Activated naive CD4-positive, alpha-beta T cell treated with anti-CD3 and anti-CD28 coated beads, Interleukin-2, amount 50 U/mL, for 24 hours (primary cell): ENCODE data around the gene TMOD3.

Experiments
- H3K27ac Mint-ChIP-seq: one replicate; pipeline ENCODE4 v1.8.0; 2021; ENCODE audit warnings: mild to moderate bottlenecking, mixed read lengths
- H3K27me3 Mint-ChIP-seq: one replicate; pipeline ENCODE4 v1.8.0; 2021; ENCODE audit warnings: mixed read lengths
- H3K36me3 Mint-ChIP-seq: one replicate; pipeline ENCODE4 v1.8.0; 2021; ENCODE audit warnings: mixed read lengths
- H3K4me1 Mint-ChIP-seq: one replicate; pipeline ENCODE4 v1.8.0; 2021; ENCODE audit warnings: mixed read lengths
- H3K4me3 Mint-ChIP-seq: one replicate; pipeline ENCODE4 v1.8.0; 2021; ENCODE audit warnings: mild to moderate bottlenecking, mixed read lengths
- H3K9me3 Mint-ChIP-seq: one replicate; pipeline ENCODE4 v1.8.0; 2021; ENCODE audit warnings: mixed read lengths

TMOD3 gene

GRCh38 chr15:51907136-51907862, 77.8 kb downstream of the TMOD3 start:
- no peaks in the 10 kb centered on the region for H3K9me3 Mint-ChIP-seq
- peaks cover 17% of the 10 kb centered on the region for H3K36me3 Mint-ChIP-seq
- H3K27me3 Mint-ChIP-seq = no peaks in the 10 kb centered on the region
- H3K4me1 Mint-ChIP-seq = no peaks in the 10 kb centered on the region
- H3K4me3 Mint-ChIP-seq = no peak overlapping the region
- H3K27ac Mint-ChIP-seq = no peak overlapping the region

- no peaks in the 10 kb centered on the region for H3K27me3 Mint-ChIP-seq
- H3K36me3 Mint-ChIP-seq = peaks cover 15% of the 10 kb centered on the region
- H3K4me3 Mint-ChIP-seq = no peak overlapping the region
- H3K9me3 Mint-ChIP-seq = no peaks in the 10 kb centered on the region
- H3K4me1 Mint-ChIP-seq = no peaks in the 10 kb centered on the region
- H3K27ac Mint-ChIP-seq = no peak overlapping the region
Measured at GRCh38 chr15:51908316-51908715, 78.9 kb downstream of the TMOD3 start.

GRCh38 chr15:51909584-51909983, 80.1 kb downstream of the TMOD3 start:
- Mint-ChIP-seq H3K36me3 (peaks cover 15% of the 10 kb centered on the region), H3K27ac (no peak overlapping the region), H3K27me3 (no peaks in the 10 kb centered on the region), H3K4me1 (no peaks in the 10 kb centered on the region), H3K9me3 (no peaks in the 10 kb centered on the region), H3K4me3 (no peak overlapping the region)

GRCh38 chr15:51912528-51912927, 83.1 kb downstream of the TMOD3 start:
- no peak overlapping the region for H3K4me3 Mint-ChIP-seq
- H3K27ac Mint-ChIP-seq = no peak overlapping the region
- H3K4me1 Mint-ChIP-seq = no peaks in the 10 kb centered on the region
- H3K27me3 Mint-ChIP-seq = no peaks in the 10 kb centered on the region
- H3K36me3 Mint-ChIP-seq = peaks cover 9% of the 10 kb centered on the region
- no peaks in the 10 kb centered on the region for H3K9me3 Mint-ChIP-seq

- Mint-ChIP-seq H3K27ac (no peak overlapping the region), H3K9me3 (no peaks in the 10 kb centered on the region), H3K27me3 (no peaks in the 10 kb centered on the region), H3K4me3 (no peak overlapping the region), H3K36me3 (peaks cover 4% of the 10 kb centered on the region), H3K4me1 (no peaks in the 10 kb centered on the region)
Measured at GRCh38 chr15:51917493-51917892, 88.0 kb downstream of the TMOD3 start.

- no peaks in the 10 kb centered on the region for H3K4me1 Mint-ChIP-seq
- no peak overlapping the region for H3K4me3 Mint-ChIP-seq
- H3K9me3 Mint-ChIP-seq = no peaks in the 10 kb centered on the region
- H3K36me3 Mint-ChIP-seq = peaks cover 4% of the 10 kb centered on the region
- no peak overlapping the region for H3K27ac Mint-ChIP-seq
- no peaks in the 10 kb centered on the region for H3K27me3 Mint-ChIP-seq
Measured at GRCh38 chr15:51924156-51925068, 95.0 kb downstream of the TMOD3 start.

GRCh38 chr15:51926809-51927208, 97.4 kb downstream of the TMOD3 start:
- Mint-ChIP-seq H3K27ac (no peak overlapping the region), H3K36me3 (no peaks in the 10 kb centered on the region), H3K9me3 (no peaks in the 10 kb centered on the region), H3K4me1 (no peaks in the 10 kb centered on the region), H3K27me3 (no peaks in the 10 kb centered on the region), H3K4me3 (no peak overlapping the region)

GRCh38 chr15:51931016-51931415, 101.6 kb downstream of the TMOD3 start:
- Mint-ChIP-seq H3K27ac (no peak overlapping the region), H3K27me3 (no peaks in the 10 kb centered on the region), H3K4me1 (no peaks in the 10 kb centered on the region), H3K9me3 (no peaks in the 10 kb centered on the region), H3K36me3 (no peaks in the 10 kb centered on the region), H3K4me3 (no peak overlapping the region)

- H3K4me1 Mint-ChIP-seq = no peaks in the 10 kb centered on the region
- H3K27me3 Mint-ChIP-seq = no peaks in the 10 kb centered on the region
- H3K4me3 Mint-ChIP-seq = no peak overlapping the region
- H3K36me3 Mint-ChIP-seq = no peaks in the 10 kb centered on the region
- no peak overlapping the region for H3K27ac Mint-ChIP-seq
- no peaks in the 10 kb centered on the region for H3K9me3 Mint-ChIP-seq
Measured at GRCh38 chr15:51931638-51932037, 102.2 kb downstream of the TMOD3 start.

GRCh38 chr15:51932161-51932560, 102.7 kb downstream of the TMOD3 start:
- Mint-ChIP-seq H3K36me3 (peaks cover under 1% of the 10 kb centered on the region), H3K27ac (no peak overlapping the region), H3K4me1 (no peaks in the 10 kb centered on the region), H3K27me3 (no peaks in the 10 kb centered on the region), H3K9me3 (no peaks in the 10 kb centered on the region), H3K4me3 (no peak overlapping the region)

GRCh38 chr15:51935466-51936104, 106.1 kb downstream of the TMOD3 start:
- peak overlapping the region; percentile 2 for H3K27ac Mint-ChIP-seq
- H3K4me1 Mint-ChIP-seq = no peaks in the 10 kb centered on the region
- H3K4me3 Mint-ChIP-seq = no peak overlapping the region
- H3K9me3 Mint-ChIP-seq = no peaks in the 10 kb centered on the region
- H3K27me3 Mint-ChIP-seq = no peaks in the 10 kb centered on the region
- H3K36me3 Mint-ChIP-seq = peaks cover 5% of the 10 kb centered on the region

GRCh38 chr15:51936105-51936478, 106.6 kb downstream of the TMOD3 start:
- H3K27me3 Mint-ChIP-seq = no peaks in the 10 kb centered on the region
- peaks cover 5% of the 10 kb centered on the region for H3K36me3 Mint-ChIP-seq
- H3K27ac Mint-ChIP-seq = no peak overlapping the region
- no peaks in the 10 kb centered on the region for H3K9me3 Mint-ChIP-seq
- no peak overlapping the region for H3K4me3 Mint-ChIP-seq
- no peaks in the 10 kb centered on the region for H3K4me1 Mint-ChIP-seq

- Mint-ChIP-seq H3K27ac (peak overlapping the region; percentile 92), H3K27me3 (no peaks in the 10 kb centered on the region), H3K4me1 (peaks cover 4% of the 10 kb centered on the region), H3K4me3 (no peak overlapping the region), H3K36me3 (peaks cover 8% of the 10 kb centered on the region), H3K9me3 (no peaks in the 10 kb centered on the region)
Measured at GRCh38 chr15:51938286-51938685, 108.8 kb downstream of the TMOD3 start.

GRCh38 chr15:51939216-51939615, 109.8 kb downstream of the TMOD3 start:
- Mint-ChIP-seq H3K4me1 (peaks cover 4% of the 10 kb centered on the region), H3K36me3 (peaks cover 13% of the 10 kb centered on the region), H3K27me3 (no peaks in the 10 kb centered on the region), H3K27ac (no peak overlapping the region), H3K9me3 (no peaks in the 10 kb centered on the region), H3K4me3 (no peak overlapping the region)

- Mint-ChIP-seq H3K36me3 (peaks cover 32% of the 10 kb centered on the region), H3K9me3 (no peaks in the 10 kb centered on the region), H3K4me1 (peaks cover 7% of the 10 kb centered on the region), H3K27ac (peak overlapping the region; percentile 76), H3K4me3 (no peak overlapping the region), H3K27me3 (no peaks in the 10 kb centered on the region)
Measured at GRCh38 chr15:51947124-51947523, 117.7 kb downstream of the TMOD3 start.

- Mint-ChIP-seq H3K27me3 (no peaks in the 10 kb centered on the region), H3K4me1 (no peaks in the 10 kb centered on the region), H3K27ac (no peak overlapping the region), H3K36me3 (peaks cover 29% of the 10 kb centered on the region), H3K9me3 (no peaks in the 10 kb centered on the region), H3K4me3 (no peak overlapping the region)
Measured at GRCh38 chr15:51952805-51953204, 123.4 kb downstream of the TMOD3 start.
